ENCODE measurements around the gene STPG2.
"Not testable (repeated sequence)": the region's sequence is repeated elsewhere in the genome, so short reads cannot be mapped to it uniquely, and the experiment has no call there.

Gene STPG2

DNA sequence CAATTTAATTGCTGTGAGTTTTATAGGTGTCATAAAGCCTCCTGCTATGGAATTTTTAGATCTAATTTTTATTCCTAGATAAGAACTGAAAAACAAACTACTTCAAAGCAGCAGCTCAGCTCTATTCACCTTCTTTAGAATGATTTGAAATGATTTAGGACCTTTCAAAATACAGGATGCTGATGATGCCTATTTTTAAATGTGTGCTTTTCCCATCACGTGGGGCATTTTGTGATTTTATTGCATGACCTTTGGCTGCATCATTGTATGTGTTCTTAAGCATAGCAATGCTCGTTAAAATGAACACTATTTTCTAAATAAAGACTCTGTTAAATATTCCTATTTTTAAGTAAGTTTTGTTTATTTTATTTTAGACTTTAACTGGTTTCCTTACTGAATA lies 537.3 kb downstream of the STPG2 start:
- DNase-seq: no peak

DNA sequence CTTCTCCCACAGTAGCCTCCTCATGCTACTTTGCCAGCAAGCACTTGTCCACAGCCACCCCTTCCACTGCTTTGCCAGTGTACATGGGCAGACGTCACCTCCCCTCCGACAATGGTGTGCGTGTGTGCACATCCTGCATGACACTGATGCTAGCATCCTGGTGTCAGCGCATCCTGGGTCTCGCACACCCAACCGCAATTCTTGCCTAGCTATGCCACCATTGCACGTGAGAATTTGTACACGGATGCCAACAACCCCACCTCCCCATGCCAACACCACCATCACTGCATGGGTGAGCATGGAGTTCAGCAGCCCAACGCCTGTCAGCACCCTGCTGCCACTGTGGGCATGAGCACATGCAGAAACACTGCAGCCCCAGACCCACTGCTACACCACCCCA lies 550.0 kb downstream of the STPG2 start:
- DNase-seq: no peak

DNA sequence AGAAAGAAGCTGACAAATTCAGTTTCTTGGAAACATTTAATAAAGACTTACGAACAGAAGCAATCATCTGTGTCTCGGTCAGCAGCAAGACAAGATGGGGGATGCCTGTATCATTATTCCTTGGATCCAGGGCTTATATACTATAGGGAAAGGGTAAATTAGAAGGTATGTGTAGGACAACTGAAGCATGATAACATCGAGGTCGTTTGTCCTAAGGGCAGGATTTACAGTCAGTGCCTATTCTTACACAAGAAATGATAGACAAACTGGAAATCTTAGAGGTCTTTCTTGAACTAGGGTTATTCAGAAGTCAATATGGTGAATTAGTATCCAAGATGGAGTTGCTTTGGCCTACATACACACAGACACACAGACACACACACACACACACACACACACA lies 553.0 kb downstream of the STPG2 start:
- no peak for DNase-seq

DNA sequence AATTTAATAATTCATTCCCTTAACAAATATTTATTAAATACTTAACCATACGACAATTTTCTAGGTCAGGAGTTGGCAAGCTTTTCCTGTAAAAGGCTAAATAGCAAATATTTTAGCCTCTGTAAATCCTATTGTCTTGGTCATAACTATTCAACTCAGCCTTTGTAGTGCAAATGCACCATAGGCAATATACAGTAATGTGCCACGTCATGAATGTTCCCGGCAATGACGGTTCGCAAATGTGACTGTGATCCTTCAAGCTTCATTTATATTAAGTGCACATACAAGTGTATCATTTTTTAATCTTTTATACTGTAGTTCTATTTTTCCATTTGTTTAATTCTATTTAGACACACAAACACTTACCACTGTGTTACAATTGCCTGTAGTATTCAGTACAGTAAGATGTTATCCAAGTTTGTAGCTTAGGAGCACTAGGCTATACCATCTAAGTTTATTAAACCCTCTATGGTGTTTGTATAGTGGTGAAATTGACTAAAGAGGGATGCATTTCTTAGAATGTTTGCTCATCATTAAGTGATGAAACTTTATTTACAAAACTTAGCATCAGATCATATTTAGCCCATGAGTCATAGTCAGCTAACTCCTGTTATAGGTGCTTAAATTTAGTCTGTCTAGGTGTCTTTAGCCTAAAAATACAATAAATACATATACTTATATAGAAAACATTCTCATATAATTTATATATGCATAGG lies 553.6 kb downstream of the STPG2 start:
- no peak for DNase-seq

- peak; percentile 15 for DNase-seq
Measured at GRCh38 chr4:97587912-97588311, 555.4 kb downstream of the STPG2 start.

DNA sequence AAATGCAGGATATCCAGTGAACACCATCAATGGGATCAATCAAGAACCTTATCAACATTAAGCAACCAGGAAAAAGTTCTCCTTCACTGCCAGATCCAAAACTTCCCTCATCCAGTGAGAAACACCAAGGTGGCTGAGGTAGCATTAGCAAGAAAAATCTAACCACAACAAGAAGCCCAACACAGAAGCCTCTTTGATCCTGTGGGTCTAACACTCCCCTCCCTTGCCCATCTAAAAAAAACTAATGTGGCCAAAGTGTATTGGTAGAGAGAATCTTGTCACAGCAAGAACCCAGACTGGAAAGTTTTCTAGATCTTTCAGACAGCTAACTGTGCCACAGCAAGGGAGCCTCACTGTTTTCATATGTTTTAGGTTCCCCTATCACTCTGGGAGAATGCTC lies 558.0 kb downstream of the STPG2 start:
- DNase-seq: no peak

DNA sequence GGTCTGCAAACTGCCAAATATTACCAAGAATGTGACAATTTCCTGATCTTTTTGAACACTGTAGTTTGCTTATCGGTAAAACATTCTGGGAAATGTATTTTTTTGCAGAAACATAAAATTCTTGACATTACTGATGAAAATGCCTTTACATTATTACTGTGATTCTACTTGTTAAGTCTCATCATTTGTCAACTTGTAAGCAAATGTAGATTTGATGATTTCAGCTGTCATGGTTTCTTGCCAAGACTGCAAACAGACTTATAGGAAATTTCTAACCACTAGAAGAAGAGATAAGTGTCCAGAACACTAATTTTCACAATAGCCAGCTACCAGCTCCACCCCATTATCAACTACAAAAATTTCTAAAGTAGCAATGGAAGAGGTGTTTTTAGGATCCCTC lies 560.4 kb downstream of the STPG2 start:
- no peak for DNase-seq

- DNase-seq: peak; percentile 4
Measured at GRCh38 chr4:97577004-97577403, 566.3 kb downstream of the STPG2 start.

DNA sequence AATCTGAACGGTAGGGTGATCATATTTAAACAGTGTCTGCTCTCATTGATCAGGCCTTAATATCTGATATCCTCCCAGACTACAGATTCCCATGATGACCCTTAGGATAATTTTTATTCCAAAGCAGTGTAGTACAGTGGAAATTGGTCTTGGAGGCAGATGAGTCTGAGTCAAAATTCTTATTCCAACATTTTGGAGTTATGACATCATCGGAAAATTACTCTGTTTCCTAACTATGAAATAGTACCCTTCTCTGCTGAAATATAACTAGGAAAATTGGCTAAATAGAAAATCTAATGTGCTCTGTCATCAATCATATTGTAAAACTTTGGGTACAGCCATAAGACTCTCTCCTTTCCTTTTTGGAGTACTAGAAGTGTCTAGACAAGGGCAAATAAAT lies 583.3 kb downstream of the STPG2 start:
- DNase-seq: no peak

DNA sequence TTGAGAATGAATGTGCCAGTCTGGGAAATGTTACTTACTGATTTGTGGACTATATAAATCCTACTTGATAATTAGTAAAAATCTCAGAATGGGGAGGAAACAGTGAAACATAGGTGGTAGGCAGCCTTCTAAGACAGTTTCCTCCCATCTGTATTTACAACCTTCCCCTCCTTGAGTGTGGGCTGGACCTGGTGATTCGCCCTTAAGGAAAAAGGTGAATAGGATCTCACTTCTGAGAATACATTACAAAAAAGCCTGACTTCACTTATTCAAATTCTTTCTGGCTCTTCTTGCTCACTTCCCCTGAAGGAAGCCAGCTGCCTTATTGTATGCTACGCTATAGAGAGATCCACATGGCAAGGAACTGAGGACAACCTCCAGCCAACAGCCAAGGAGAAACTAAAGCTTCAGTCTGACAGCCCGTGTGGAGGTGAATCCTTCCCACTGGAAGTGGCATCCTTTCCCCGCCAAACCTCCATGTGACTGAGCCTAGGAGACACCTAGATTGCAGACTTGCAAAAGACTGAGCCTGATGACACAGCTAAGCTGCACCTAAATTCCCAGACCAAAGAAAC lies 585.0 kb downstream of the STPG2 start:
- DNase-seq: no peak

DNA sequence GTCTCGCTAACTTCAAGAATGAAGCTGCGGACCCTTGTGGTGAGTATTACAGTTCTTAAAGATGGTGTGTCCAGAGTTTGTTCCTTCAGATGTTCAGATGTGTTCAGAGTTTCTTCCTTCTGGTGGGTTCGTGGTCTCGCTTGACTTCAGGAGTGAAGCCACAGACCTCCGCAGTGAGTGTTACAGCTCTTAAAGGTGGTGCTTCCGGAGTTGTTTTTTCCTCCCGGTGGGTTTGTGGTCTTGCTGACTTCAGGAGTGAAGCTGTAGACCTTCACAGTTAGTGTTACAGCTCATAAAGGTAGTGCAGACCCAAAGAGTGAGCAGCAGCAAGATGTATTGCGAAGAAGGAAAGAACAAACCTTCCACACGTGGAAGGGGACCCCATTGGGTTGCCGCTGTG lies 592.6 kb downstream of the STPG2 start:
- not testable (repeated sequence) for DNase-seq

DNA sequence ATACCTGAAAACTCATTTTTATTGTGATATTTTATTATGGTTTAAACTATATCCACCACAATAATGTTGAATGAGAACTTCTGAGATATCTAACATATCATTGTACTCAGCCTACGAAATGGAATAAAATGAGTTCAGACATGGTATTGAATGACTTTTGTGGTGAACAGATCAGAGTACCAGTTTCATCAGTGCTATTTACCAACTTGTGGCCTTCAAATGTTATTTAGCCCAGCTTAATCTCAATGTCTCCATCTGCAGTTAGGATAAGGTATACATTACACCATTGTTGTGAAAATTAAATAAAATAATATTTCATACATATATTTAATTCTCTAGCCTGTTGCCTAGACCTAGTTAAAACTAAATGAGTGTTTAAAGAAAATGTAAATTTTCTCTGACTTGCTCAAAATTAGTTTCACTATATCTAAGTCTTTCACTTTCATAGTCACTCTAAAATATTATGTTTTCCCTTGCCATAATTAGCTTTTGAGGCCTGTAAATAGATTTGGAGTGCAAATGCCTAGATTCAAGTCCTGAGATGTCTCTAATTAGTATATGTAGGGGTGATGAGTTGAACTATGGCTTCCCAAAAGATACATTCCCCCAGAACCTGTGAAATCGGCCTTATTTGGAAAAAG lies 594.2 kb downstream of the STPG2 start:
- no peak for DNase-seq

GRCh38 chr4:97548186-97548585 lies 595.1 kb downstream of the STPG2 start:
- DNase-seq: no peak

DNA sequence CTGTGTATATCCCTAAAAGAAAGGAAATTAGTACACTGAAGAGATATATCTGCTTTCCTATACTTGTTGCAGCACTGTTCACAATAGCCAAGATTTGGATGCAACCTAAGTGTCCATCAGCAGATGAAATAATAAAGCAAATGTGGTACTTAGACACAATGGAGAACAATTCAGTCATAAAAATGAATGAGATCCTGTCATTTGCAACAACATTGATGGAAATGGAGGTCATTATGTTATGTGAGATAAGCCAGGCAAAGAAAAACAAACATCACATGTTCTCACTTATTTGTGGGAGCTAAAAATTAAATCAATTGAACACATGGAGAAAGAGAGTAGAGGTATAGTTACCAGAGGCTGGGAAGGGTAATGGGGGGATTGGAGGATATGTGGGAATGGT lies 611.9 kb downstream of the STPG2 start:
- no peak for DNase-seq

DNA sequence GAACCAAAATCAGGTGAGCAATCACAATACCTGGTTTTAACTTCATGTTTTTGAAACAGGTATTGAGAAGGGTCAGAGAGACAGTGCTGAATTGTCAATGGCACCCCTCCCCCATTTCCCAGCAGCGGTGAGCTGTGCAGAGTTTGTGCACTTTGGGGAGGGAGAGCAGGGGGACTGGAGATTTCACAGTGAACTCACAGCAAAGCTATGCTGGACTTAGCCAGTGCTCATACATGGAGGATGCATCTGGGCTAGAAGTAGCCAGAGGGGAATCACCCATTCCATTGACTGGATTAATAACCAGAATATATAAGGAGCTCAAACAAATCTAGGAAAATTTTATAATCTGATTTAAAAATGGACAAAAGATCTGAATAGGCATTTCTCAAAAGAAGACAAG lies 612.6 kb downstream of the STPG2 start:
- no peak for DNase-seq

GRCh38 chr4:97525236-97525635 lies 618.0 kb downstream of the STPG2 start:
- no peak for DNase-seq

GRCh38 chr4:97517939-97518338 lies 625.3 kb downstream of the STPG2 start:
- DNase-seq: no peak

DNA sequence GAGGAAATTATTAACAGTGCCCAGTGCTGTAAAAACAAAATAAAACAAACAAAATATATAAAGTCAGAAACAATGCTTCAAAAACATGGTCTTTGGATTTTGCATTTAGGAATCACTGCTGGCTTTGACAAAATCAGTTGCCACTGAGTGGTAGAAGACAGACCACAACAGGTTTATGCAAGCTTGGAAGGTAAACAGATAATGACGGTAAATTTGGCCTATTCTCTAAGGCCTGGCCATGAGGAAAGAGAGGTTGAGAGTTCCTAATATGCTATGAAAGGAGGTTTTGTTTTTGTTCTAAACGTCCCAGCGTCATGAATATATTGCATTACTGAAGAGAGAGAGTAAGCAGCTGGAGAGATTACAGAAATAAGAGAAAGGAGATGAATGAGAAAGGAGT lies 629.4 kb downstream of the STPG2 start:
- DNase-seq: no peak

Measured in fibroblast of upper back skin (primary cell).